ENCODE results near the gene SNU13.
"Not testable (repeated sequence)": the region's sequence is repeated elsewhere in the genome, so short reads cannot be mapped to it uniquely, and the experiment has no call there.

SNU13 gene

DNA sequence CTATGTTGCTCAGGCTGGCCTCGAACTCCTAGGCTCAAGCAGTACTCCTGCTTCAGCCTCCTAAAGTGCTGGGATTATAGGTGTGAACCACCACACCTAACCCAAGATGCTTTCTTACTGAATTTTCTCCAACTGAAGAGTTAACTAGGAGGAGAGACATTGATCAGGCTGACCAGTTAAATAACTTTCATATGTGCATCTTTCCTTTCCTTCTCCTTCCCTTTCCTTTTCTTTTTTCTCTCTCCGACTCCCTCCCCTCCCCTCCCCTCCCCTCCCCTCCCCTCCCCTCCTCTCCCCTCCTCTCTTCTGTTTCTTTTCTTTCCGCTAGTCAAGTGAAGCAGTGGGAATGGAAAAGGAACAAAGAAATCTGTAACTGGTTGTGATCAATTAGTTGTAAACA is 40.9 kb downstream of the SNU13 start:
- no peak overlapping the region for H3K4me3 Mint-ChIP-seq
- no peak overlapping the region for H3K27ac Mint-ChIP-seq
- DNase-seq (no peak), ATAC-seq (replicated peaks) (no peak)
- H3K4me1 Mint-ChIP-seq: peaks cover 1 to 10% of the 10 kb centered on the region in 2 donors
- H3K27me3 Mint-ChIP-seq: no peaks in the 10 kb centered on the region
- peaks cover 18 to 34% of the 10 kb centered on the region in 2 donors for H3K36me3 Mint-ChIP-seq
- no peaks in the 10 kb centered on the region for H3K9me3 Mint-ChIP-seq

DNA sequence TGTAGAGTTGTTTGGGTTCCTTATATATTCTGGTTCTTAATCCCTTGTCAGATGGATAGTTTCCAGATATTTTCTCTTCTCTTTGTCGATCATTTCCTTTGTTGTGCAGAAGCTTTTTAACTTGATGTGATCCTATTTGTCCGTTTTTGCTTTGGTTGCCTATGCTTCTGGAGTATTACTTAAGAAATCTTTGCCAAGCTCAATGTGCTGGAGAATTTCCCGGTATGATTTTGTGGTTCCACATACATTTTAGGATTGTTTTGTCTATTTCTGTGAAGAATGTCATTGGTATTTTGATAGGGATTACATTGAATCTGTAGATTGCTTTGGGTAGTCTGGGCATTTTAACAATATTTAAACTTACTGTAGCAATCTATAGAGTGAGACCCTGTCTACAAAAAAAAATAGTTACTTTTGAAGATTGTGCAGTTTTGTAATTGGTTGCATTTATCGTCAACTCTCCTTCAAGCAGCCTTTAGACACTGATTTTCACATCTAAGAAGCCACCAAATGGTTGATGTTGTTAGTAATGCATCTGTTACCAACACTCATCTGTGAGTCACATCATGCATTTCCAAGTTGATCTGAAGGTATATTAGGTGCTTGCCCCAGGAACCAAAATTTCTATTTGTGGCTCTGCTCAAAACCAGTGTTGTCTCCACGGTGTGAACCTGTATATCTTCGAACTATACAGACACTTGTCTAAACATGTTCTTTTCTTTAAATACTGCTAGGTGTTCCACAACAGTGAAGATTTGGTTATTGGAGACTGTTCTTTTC is 46.1 kb downstream of the SNU13 start:
- peaks cover under 1 to 4% of the 10 kb centered on the region in 2 donors for H3K4me1 Mint-ChIP-seq
- no peaks in the 10 kb centered on the region for H3K9me3 Mint-ChIP-seq
- no peaks in the 10 kb centered on the region for H3K27me3 Mint-ChIP-seq
- H3K4me3 Mint-ChIP-seq: no peak overlapping the region
- no peak for DNase-seq
- H3K27ac Mint-ChIP-seq: no peak overlapping the region
- no peak for ATAC-seq (replicated peaks)
- peaks cover 18 to 33% of the 10 kb centered on the region in 2 donors for H3K36me3 Mint-ChIP-seq

- Mint-ChIP-seq H3K4me3 (no peak overlapping the region), H3K36me3 (peaks cover 17 to 35% of the 10 kb centered on the region in 2 donors), H3K27me3 (no peaks in the 10 kb centered on the region), H3K4me1 (peaks cover 0 to 4% of the 10 kb centered on the region in 2 donors), H3K9me3 (no peaks in the 10 kb centered on the region), H3K27ac (no peak overlapping the region)
- DNase-seq (no peak), ATAC-seq (replicated peaks) (no peak)
Observed at GRCh38 chr22:41641854-41642253, 46.8 kb downstream of the SNU13 start.

DNA sequence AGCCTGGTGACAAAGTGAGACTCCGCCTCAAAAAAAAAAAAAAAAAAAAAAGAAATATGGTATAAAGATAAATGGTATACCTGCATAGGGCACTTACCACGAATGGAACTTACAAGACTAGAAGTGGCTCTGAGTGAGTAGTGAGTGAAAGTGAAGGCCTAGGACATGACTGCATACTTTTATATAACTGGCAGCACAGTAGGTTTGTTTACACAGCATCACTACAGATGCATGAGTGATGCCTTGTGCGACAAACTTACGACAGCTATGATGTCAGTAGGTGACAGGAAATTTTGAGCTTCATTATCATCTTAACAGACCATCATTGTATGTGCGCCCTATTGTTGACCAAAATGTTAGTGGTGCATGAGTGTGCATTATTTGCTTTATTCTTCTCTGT is 49.9 kb downstream of the SNU13 start:
- Mint-ChIP-seq H3K4me1 (peaks cover 3 to 5% of the 10 kb centered on the region in 2 donors), H3K27ac (no peak overlapping the region), H3K9me3 (no peaks in the 10 kb centered on the region), H3K27me3 (no peaks in the 10 kb centered on the region), H3K36me3 (peaks cover 24 to 41% of the 10 kb centered on the region in 2 donors), H3K4me3 (no peak overlapping the region)
- DNase-seq (no peak), ATAC-seq (replicated peaks) (no peak)

DNA sequence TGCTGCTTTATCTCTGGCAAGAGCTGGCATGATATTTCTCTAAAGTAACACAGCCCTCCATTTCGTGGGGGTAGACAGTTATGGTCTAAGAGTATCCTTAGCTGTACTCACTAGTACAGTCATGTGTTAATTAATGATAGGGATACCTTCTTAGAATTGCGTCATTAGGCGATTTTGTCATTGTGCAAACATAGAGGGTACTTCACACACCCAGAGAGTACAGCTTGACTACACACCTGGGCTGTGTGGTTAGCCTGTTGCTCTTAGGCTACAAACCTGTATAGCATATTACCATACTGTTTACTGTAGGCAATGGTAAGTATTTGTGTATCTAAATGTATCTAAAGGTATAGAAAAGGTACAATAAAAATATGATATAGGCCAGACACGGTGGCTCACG is 50.5 kb downstream of the SNU13 start:
- no peak for ATAC-seq (replicated peaks)

DNA sequence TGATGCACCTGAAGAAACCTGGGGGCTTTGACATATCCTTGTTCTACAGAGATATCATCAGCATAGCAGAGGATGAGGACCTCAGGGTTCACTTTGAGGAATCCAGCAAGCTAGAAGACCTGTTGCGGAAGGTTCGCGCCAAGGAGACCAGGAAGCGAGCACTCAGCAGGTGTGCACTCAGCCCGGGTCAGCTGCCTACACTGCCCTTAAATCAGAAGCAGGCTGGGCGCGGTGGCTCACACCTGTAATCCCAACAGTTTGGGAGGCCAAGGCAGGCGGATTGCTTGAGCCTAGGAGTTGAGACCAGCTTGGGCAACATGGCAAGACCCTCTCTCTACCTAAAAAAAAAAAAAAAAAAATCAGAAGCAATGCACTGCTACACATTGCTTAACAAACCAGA is 51.0 kb downstream of the SNU13 start:
- H3K27me3 Mint-ChIP-seq; ATAC-seq (replicated peaks); H3K4me3 Mint-ChIP-seq; DNase-seq; H3K27ac Mint-ChIP-seq; H3K4me1 Mint-ChIP-seq; H3K9me3 Mint-ChIP-seq: not testable (repeated sequence)
- H3K36me3 Mint-ChIP-seq: peaks cover 27 to 41% of the 10 kb centered on the region in 2 donors

More for the DNA sequence above, 50.5 kb downstream of the SNU13 start:
- no peaks in the 10 kb centered on the region for H3K9me3 Mint-ChIP-seq
- peaks cover 27 to 41% of the 10 kb centered on the region in 2 donors for H3K36me3 Mint-ChIP-seq
- no peak overlapping the region for H3K27ac Mint-ChIP-seq
- no peak overlapping the region for H3K4me3 Mint-ChIP-seq
- H3K4me1 Mint-ChIP-seq: peaks cover 3 to 5% of the 10 kb centered on the region in 2 donors
- DNase-seq: no peak
- no peaks in the 10 kb centered on the region for H3K27me3 Mint-ChIP-seq

DNA sequence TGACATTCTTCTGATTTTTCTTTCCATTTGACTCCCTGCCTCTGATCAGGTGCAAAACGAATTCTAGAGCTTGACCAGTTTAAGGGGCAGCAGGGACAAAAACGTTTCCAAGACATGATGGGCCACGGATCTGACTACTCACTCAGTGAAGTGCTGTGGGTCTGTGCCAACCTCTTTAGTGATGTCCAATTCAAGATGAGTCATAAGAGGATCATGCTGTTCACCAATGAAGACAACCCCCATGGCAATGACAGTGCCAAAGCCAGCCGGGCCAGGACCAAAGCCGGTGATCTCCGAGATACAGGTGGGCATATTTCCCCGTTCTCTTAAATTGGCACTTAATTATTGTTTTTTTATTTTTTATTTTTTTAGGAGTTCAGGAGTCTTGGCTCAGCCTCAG is 52.2 kb downstream of the SNU13 start:
- Mint-ChIP-seq H3K4me1 (peaks cover under 1 to 10% of the 10 kb centered on the region in 2 donors), H3K27ac (no peak overlapping the region), H3K9me3 (no peaks in the 10 kb centered on the region), H3K36me3 (peaks cover 22 to 34% of the 10 kb centered on the region in 2 donors), H3K27me3 (no peaks in the 10 kb centered on the region), H3K4me3 (no peak overlapping the region)
- DNase-seq (no peak), ATAC-seq (replicated peaks) (no peak)

DNA sequence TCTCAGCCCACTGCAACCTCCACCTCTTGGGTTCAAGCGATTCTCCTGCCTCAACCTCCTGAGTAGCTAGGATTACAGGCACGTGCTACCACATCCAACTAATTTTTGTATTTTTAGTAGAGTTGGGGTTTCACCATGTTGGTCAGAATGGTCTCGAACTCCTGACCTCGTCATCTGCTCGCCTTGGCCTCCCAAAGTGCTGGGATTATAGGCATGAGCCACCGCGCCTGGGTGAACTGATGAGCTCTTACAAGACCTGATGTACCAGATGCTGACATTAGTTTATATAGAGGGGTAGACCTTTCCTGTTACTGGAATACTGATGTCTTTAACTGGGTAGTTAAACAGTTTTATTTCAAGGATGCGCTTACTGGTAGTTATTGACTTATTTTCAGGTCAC is 54.1 kb downstream of the SNU13 start:
- not testable (repeated sequence) for DNase-seq; H3K27me3 Mint-ChIP-seq; ATAC-seq (replicated peaks); H3K9me3 Mint-ChIP-seq; H3K4me3 Mint-ChIP-seq; H3K4me1 Mint-ChIP-seq
- Mint-ChIP-seq H3K27ac (peak overlapping the region; percentile 9), H3K36me3 (peaks cover 21 to 26% of the 10 kb centered on the region in 2 donors)

DNA sequence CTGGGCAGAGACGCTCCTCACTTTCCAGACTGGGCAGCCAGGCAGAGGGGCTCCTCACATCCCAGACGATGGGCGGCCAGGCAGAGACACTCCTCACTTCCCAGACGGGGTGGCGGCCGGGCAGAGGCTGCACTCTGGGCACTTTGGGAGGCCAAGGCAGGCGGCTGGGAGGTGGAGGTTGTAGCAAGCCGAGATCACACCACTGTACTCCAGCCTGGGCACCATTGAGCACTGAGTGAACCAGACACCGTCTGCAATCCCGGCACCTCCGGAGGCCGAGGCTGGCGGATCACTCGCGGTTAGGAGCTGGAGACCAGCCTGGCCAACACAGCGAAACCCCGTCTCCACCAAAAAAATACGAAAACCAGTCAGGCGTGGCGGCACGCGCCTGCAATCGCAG is 57.1 kb downstream of the SNU13 start:
- peaks cover 0 to 26% of the 10 kb centered on the region in 2 donors for H3K4me1 Mint-ChIP-seq
- H3K27me3 Mint-ChIP-seq; H3K4me3 Mint-ChIP-seq; ATAC-seq (replicated peaks); DNase-seq; H3K27ac Mint-ChIP-seq; H3K9me3 Mint-ChIP-seq: not testable (repeated sequence)
- H3K36me3 Mint-ChIP-seq: peaks cover 40 to 44% of the 10 kb centered on the region in 2 donors

GRCh38 chr22:41631115-41631514 is 57.6 kb downstream of the SNU13 start:
- not testable (repeated sequence) for H3K4me3 Mint-ChIP-seq; H3K27me3 Mint-ChIP-seq; H3K27ac Mint-ChIP-seq; ATAC-seq (replicated peaks); DNase-seq; H3K9me3 Mint-ChIP-seq
- H3K36me3 Mint-ChIP-seq: peaks cover 35 to 40% of the 10 kb centered on the region in 2 donors
- peaks cover 0 to 26% of the 10 kb centered on the region in 2 donors for H3K4me1 Mint-ChIP-seq

GRCh38 chr22:41625577-41625976 is 63.1 kb downstream of the SNU13 start:
- ATAC-seq (replicated peaks) (no peak), DNase-seq (no peak)
- no peaks in the 10 kb centered on the region for H3K9me3 Mint-ChIP-seq
- no peaks in the 10 kb centered on the region for H3K27me3 Mint-ChIP-seq
- H3K4me1 Mint-ChIP-seq: peaks cover 4 to 28% of the 10 kb centered on the region in 2 donors
- H3K4me3 Mint-ChIP-seq: no peak overlapping the region
- H3K36me3 Mint-ChIP-seq: peaks cover 26 to 53% of the 10 kb centered on the region in 2 donors
- no peak overlapping the region for H3K27ac Mint-ChIP-seq
